Mesodermal cell (in vitro differentiated cells): Measurements from ENCODE around the gene SETD4.

ENCODE experiments used
- H3K27ac ChIP-seq: 2 replicates; pipeline ENCODE4 v1.7.0; 2013; ENCODE audit warnings: mild to moderate bottlenecking, low read depth, low read length, moderate library complexity; ENCODE audit not compliant: severe bottlenecking
- H3K36me3 ChIP-seq: 2 replicates; pipeline ENCODE4 v1.7.1; 2013; ENCODE audit warnings: mild to moderate bottlenecking, low read length, moderate library complexity; ENCODE audit not compliant: control insufficient read depth, insufficient read depth
- H3K4me1 ChIP-seq: one replicate; pipeline ENCODE4 v1.7.1; 2013; ENCODE audit warnings: mild to moderate bottlenecking, low read length; ENCODE audit not compliant: insufficient read depth, control insufficient read depth, poor library complexity, severe bottlenecking
- H3K4me3 ChIP-seq: 2 replicates; pipeline ENCODE4 v1.7.0; 2013; ENCODE audit warnings: low read length, control low read depth, mild to moderate bottlenecking; ENCODE audit not compliant: insufficient read depth, poor library complexity, severe bottlenecking; ENCODE audit errors: extremely low read depth
- H3K9me3 ChIP-seq: 2 replicates; pipeline ENCODE4 v1.7.1; 2013; ENCODE audit warnings: mild to moderate bottlenecking, low read length, moderate library complexity; ENCODE audit not compliant: control insufficient read depth
- WGBS, 2 experiments: methylation state at CpG; one replicate each; pipeline ENCODE4 v1.1.5; 2013; ENCODE audit warnings: missing lambda C conversion rate in 2 of 2; ENCODE audit not compliant: insufficient coverage in 2 of 2; 5-methylcytosine and 5-hydroxymethylcytosine counted together

The SETD4 gene

GRCh38 chr21:36065497-36066036 is 5.2 kb upstream of the SETD4 start:
- 86 to 87% methylated on average over 1 to 2 of the region's 3 CpGs for WGBS, 2 experiments
- no peak overlapping the region for H3K27ac ChIP-seq
- H3K36me3 ChIP-seq: no peaks in the 10 kb centered on the region
- no peaks in the 10 kb centered on the region for H3K4me1 ChIP-seq
- no peak overlapping the region for H3K4me3 ChIP-seq
- peaks cover 18% of the 10 kb centered on the region for H3K9me3 ChIP-seq

GRCh38 chr21:36064085-36064460 is 3.7 kb upstream of the SETD4 start:
- 90 to 100% methylated on average over 1 to 2 of the region's 4 CpGs for WGBS, 2 experiments
- H3K4me3 ChIP-seq: no peak overlapping the region
- H3K36me3 ChIP-seq: no peaks in the 10 kb centered on the region
- peaks cover 1% of the 10 kb centered on the region for H3K4me1 ChIP-seq
- no peak overlapping the region for H3K27ac ChIP-seq
- H3K9me3 ChIP-seq: peaks cover 11% of the 10 kb centered on the region

- Histone ChIP-seq H3K27ac (no peak overlapping the region), H3K4me1 (peaks cover 6% of the 10 kb centered on the region), H3K4me3 (no peak overlapping the region), H3K36me3 (peaks cover 2% of the 10 kb centered on the region), H3K9me3 (peaks cover 7% of the 10 kb centered on the region)
- WGBS, 2 experiments: 84 to 97% methylated on average over 8 of the region's 14 CpGs
These were observed 3.2 kb upstream of the SETD4 start for GRCh38 chr21:36063375-36064084.

- H3K4me1 ChIP-seq: peaks cover 9% of the 10 kb centered on the region
- no peak overlapping the region for H3K4me3 ChIP-seq
- H3K9me3 ChIP-seq: no peaks in the 10 kb centered on the region
- H3K36me3 ChIP-seq: peaks cover 23% of the 10 kb centered on the region
- WGBS, 2 experiments: 100% methylated on average over 1 of the region's 2 CpGs
- H3K27ac ChIP-seq: no peak overlapping the region
These were observed 1.1 kb upstream of the SETD4 start for GRCh38 chr21:36061445-36061844.

GRCh38 chr21:36059823-36060158 is 535 bp downstream of the SETD4 start:
- Histone ChIP-seq H3K4me3 (peak overlapping the region; percentile 72), H3K9me3 (no peaks in the 10 kb centered on the region), H3K36me3 (peaks cover 39% of the 10 kb centered on the region), H3K4me1 (peaks cover 9% of the 10 kb centered on the region), H3K27ac (peak overlapping the region; percentile 84)
- 0% methylated on average over 33 to 34 of the region's 34 CpGs for WGBS, 2 experiments

GRCh38 chr21:36055551-36055950 is 4.8 kb downstream of the SETD4 start:
- Histone ChIP-seq H3K4me3 (no peak overlapping the region), H3K36me3 (peaks cover 73% of the 10 kb centered on the region), H3K9me3 (no peaks in the 10 kb centered on the region), H3K4me1 (peaks cover 9% of the 10 kb centered on the region), H3K27ac (no peak overlapping the region)
- WGBS, 2 experiments: 90 to 95% methylated on average over 2 to 3 of the region's 3 CpGs

GRCh38 chr21:36053715-36054062 is 6.6 kb downstream of the SETD4 start:
- Histone ChIP-seq H3K9me3 (no peaks in the 10 kb centered on the region), H3K36me3 (peaks cover 92% of the 10 kb centered on the region), H3K4me3 (no peak overlapping the region), H3K4me1 (peaks cover 4% of the 10 kb centered on the region), H3K27ac (no peak overlapping the region)
- WGBS, 2 experiments: 92 to 93% methylated on average over 3 of the region's 3 CpGs

- Histone ChIP-seq H3K36me3 (peaks cover 88% of the 10 kb centered on the region), H3K27ac (no peak overlapping the region), H3K4me3 (no peak overlapping the region), H3K4me1 (peaks cover 3% of the 10 kb centered on the region), H3K9me3 (no peaks in the 10 kb centered on the region)
- WGBS, 2 experiments: 94 to 96% methylated on average over 7 of the region's 10 CpGs
These were observed 7.2 kb downstream of the SETD4 start for GRCh38 chr21:36052860-36053714.

- Histone ChIP-seq H3K9me3 (no peaks in the 10 kb centered on the region), H3K4me1 (no peaks in the 10 kb centered on the region), H3K4me3 (no peak overlapping the region), H3K27ac (no peak overlapping the region), H3K36me3 (peaks cover 88% of the 10 kb centered on the region)
- WGBS, 2 experiments: 90 to 96% methylated on average over 3 to 7 of the region's 7 CpGs
These were observed 12.0 kb downstream of the SETD4 start for GRCh38 chr21:36048357-36048756.

- H3K9me3 ChIP-seq: no peaks in the 10 kb centered on the region
- peaks cover 85% of the 10 kb centered on the region for H3K36me3 ChIP-seq
- WGBS, 2 experiments: 85 to 95% methylated on average over 3 to 5 of the region's 7 CpGs
- no peaks in the 10 kb centered on the region for H3K4me1 ChIP-seq
- no peak overlapping the region for H3K27ac ChIP-seq
- H3K4me3 ChIP-seq: no peak overlapping the region
These were observed 13.2 kb downstream of the SETD4 start for GRCh38 chr21:36047139-36047538.

GRCh38 chr21:36045993-36046392 is 14.3 kb downstream of the SETD4 start:
- Histone ChIP-seq H3K4me1 (no peaks in the 10 kb centered on the region), H3K4me3 (no peak overlapping the region), H3K9me3 (no peaks in the 10 kb centered on the region), H3K36me3 (peaks cover 90% of the 10 kb centered on the region), H3K27ac (no peak overlapping the region)
- 100% methylated on average over 1 of the region's 1 CpG; no CpG with 5 or more reads in 1 of the 2 experiments for WGBS, 2 experiments
